Measurements from ENCODE around the gene MTRF1L.

GRCh38 chr6:153047386-153047785 lies 44.9 kb upstream of the MTRF1L start:
- TF ChIP-seq CTCF (IDR thresholded peaks at IDR 0.05 in 4 of 5, conservative IDR thresholded peaks at IDR 0.05 in 1 of 5) (no peak), POLR2A (IDR thresholded peaks at IDR 0.05) (no peak)
